H1 (cell line): ENCODE measurements around the gene STEAP4.
"Not testable (repeated sequence)": the region's sequence is repeated elsewhere in the genome, so short reads cannot be mapped to it uniquely, and the experiment has no call there.

Experiments
- EZH2 ChIP-seq: fragments of 200-600 bp; sonication (generic); IDR thresholded peaks from 2 replicates; pipeline ENCODE4 v1.7.1; 2012; ENCODE audit warnings: low read depth, mild to moderate bottlenecking, moderate library complexity, low read length, inconsistent platforms; ENCODE audit not compliant: severe bottlenecking
- POLR2A ChIP-seq, 2 experiments: IDR thresholded peaks; 1 replicate in 1 of 2; 2 replicates in 1 of 2; pipeline ENCODE4 v1.6.1; 2011; ENCODE audit warnings: low read depth in 2 of 2, low read length in 2 of 2, mild to moderate bottlenecking in 2 of 2; ENCODE audit errors: control extremely low read depth in 1 of 2

- TF ChIP-seq EZH2; POLR2A (IDR thresholded peaks at IDR 0.05; ENCODE audit: control extremely low read depth in 1 of 2, low read depth in 2 of 2, low read length in 2 of 2): not testable (repeated sequence)
Observed at GRCh38 chr7:88274856-88275255, 31.8 kb downstream of the STEAP4 start.
